Measurements from ENCODE around the gene KDM3A.

KDM3A gene

GRCh38 chr2:86470890-86471289, 29.7 kb downstream of the KDM3A start:
- DNase-seq (ENCODE audit: low read depth) = peak; percentile 26
- no peak for TF ChIP-seq CTCF (IDR thresholded peaks at IDR 0.05; ENCODE audit: control insufficient read depth, extremely low read depth, insufficient read depth)
- no peak overlapping the region for H3K4me3 ChIP-seq (ENCODE audit: low read depth, low read length)

GRCh38 chr2:86471637-86472036, 30.5 kb downstream of the KDM3A start:
- H3K4me3 ChIP-seq (ENCODE audit: low read depth, low read length) = no peak overlapping the region
- TF ChIP-seq CTCF (IDR thresholded peaks at IDR 0.05; ENCODE audit: control insufficient read depth, extremely low read depth, insufficient read depth) = no peak
- no peak for DNase-seq (ENCODE audit: low read depth)

- no peak overlapping the region for H3K4me3 ChIP-seq (ENCODE audit: low read depth, low read length)
- DNase-seq (ENCODE audit: low read depth) = no peak
- TF ChIP-seq CTCF (IDR thresholded peaks at IDR 0.05; ENCODE audit: control insufficient read depth, extremely low read depth, insufficient read depth) = no peak
These were observed 34.9 kb downstream of the KDM3A start for GRCh38 chr2:86476092-86476491.

GRCh38 chr2:86476918-86477317, 35.7 kb downstream of the KDM3A start:
- no peak for TF ChIP-seq CTCF (IDR thresholded peaks at IDR 0.05; ENCODE audit: control insufficient read depth, extremely low read depth, insufficient read depth)
- DNase-seq (ENCODE audit: low read depth) = no peak
- no peak overlapping the region for H3K4me3 ChIP-seq (ENCODE audit: low read depth, low read length)

- no peak for DNase-seq (ENCODE audit: low read depth)
- H3K4me3 ChIP-seq (ENCODE audit: low read depth, low read length) = no peak overlapping the region
- no peak for TF ChIP-seq CTCF (IDR thresholded peaks at IDR 0.05; ENCODE audit: control insufficient read depth, extremely low read depth, insufficient read depth)
These were observed 36.2 kb downstream of the KDM3A start for GRCh38 chr2:86477349-86477748.

- peak; percentile 58 for DNase-seq (ENCODE audit: low read depth)
- no peak for TF ChIP-seq CTCF (IDR thresholded peaks at IDR 0.05; ENCODE audit: control insufficient read depth, extremely low read depth, insufficient read depth)
- H3K4me3 ChIP-seq (ENCODE audit: low read depth, low read length) = no peak overlapping the region
These were observed 38.9 kb downstream of the KDM3A start for GRCh38 chr2:86480105-86480504.

GRCh38 chr2:86482034-86482433, 40.9 kb downstream of the KDM3A start:
- no peak for DNase-seq (ENCODE audit: low read depth)

More at GRCh38 chr2:86482034-86482433, 40.9 kb downstream of the KDM3A start:
- H3K4me3 ChIP-seq (ENCODE audit: low read depth, low read length) = no peak overlapping the region
- no peak for TF ChIP-seq CTCF (IDR thresholded peaks at IDR 0.05; ENCODE audit: control insufficient read depth, extremely low read depth, insufficient read depth)

Measured in LNCaP clone FGC (cell line).